ENCODE results near the gene GABRG3.

Gene GABRG3

GRCh38 chr15:27070841-27071240 lies 99.9 kb downstream of the GABRG3 start:
- H3K27ac ChIP-seq (ENCODE audit: low read depth, low read length), result no peak overlapping the region
- no peaks in the 10 kb centered on the region for H3K4me1 ChIP-seq (ENCODE audit: control insufficient read depth in 5 of 5, insufficient read depth in 5 of 5, low read length in 5 of 5)
- H3K9ac ChIP-seq (ENCODE audit: low read length in 5 of 5), result no peak overlapping the region
- H3K9me3 ChIP-seq (ENCODE audit: control insufficient read depth in 5 of 5, low read length in 5 of 5), result peaks cover 0 to 36% (median 27%) of the 10 kb centered on the region in 5 donors
- H3K4me3 ChIP-seq (ENCODE audit: low read depth in 1 of 5, low read length in 5 of 5), result no peak overlapping the region
- no peaks in the 10 kb centered on the region for H3K36me3 ChIP-seq (ENCODE audit: control insufficient read depth in 5 of 5, insufficient read depth in 5 of 5, low read length in 5 of 5)
- peaks cover 0 to 2% (median 0%) of the 10 kb centered on the region in 5 donors for H3K27me3 ChIP-seq (ENCODE audit: control insufficient read depth in 5 of 5, insufficient read depth in 4 of 5, low read length in 5 of 5)

- Histone ChIP-seq H3K27me3 (ENCODE audit: control insufficient read depth in 5 of 5, insufficient read depth in 4 of 5, low read length in 5 of 5) (peaks cover 0 to 2% (median 0%) of the 10 kb centered on the region in 5 donors), H3K27ac (ENCODE audit: low read depth, low read length) (no peak overlapping the region), H3K9ac (ENCODE audit: low read length in 5 of 5) (no peak overlapping the region), H3K4me3 (ENCODE audit: low read depth in 1 of 5, low read length in 5 of 5) (no peak overlapping the region), H3K36me3 (ENCODE audit: control insufficient read depth in 5 of 5, insufficient read depth in 5 of 5, low read length in 5 of 5) (no peaks in the 10 kb centered on the region), H3K4me1 (ENCODE audit: control insufficient read depth in 5 of 5, insufficient read depth in 5 of 5, low read length in 5 of 5) (no peaks in the 10 kb centered on the region), H3K9me3 (ENCODE audit: control insufficient read depth in 5 of 5, low read length in 5 of 5) (peaks cover 0 to 15% (median 5%) of the 10 kb centered on the region in 5 donors)
Measured at GRCh38 chr15:27074179-27074578, 103.2 kb downstream of the GABRG3 start.

GRCh38 chr15:27077790-27078189 lies 106.8 kb downstream of the GABRG3 start:
- Histone ChIP-seq H3K9ac (ENCODE audit: low read length in 5 of 5) (no peak overlapping the region), H3K4me3 (ENCODE audit: low read depth in 1 of 5, low read length in 5 of 5) (no peak overlapping the region), H3K9me3 (ENCODE audit: control insufficient read depth in 5 of 5, low read length in 5 of 5) (peaks cover 0 to 5% (median 0%) of the 10 kb centered on the region in 5 donors)

GRCh38 chr15:27081676-27082418 lies 110.9 kb downstream of the GABRG3 start:
- Histone ChIP-seq H3K9ac (ENCODE audit: low read length in 5 of 5) (no peak overlapping the region), H3K27ac (ENCODE audit: low read depth, low read length) (no peak overlapping the region), H3K27me3 (ENCODE audit: control insufficient read depth in 5 of 5, insufficient read depth in 4 of 5, low read length in 5 of 5) (no peaks in the 10 kb centered on the region), H3K36me3 (ENCODE audit: control insufficient read depth in 5 of 5, insufficient read depth in 5 of 5, low read length in 5 of 5) (no peaks in the 10 kb centered on the region), H3K9me3 (ENCODE audit: control insufficient read depth in 5 of 5, low read length in 5 of 5) (peaks cover 0 to 5% (median 0%) of the 10 kb centered on the region in 5 donors), H3K4me1 (ENCODE audit: control insufficient read depth in 5 of 5, insufficient read depth in 5 of 5, low read length in 5 of 5) (no peaks in the 10 kb centered on the region), H3K4me3 (ENCODE audit: low read depth in 1 of 5, low read length in 5 of 5) (no peak overlapping the region)

More at GRCh38 chr15:27077790-27078189, 106.8 kb downstream of the GABRG3 start:
- Histone ChIP-seq H3K27me3 (ENCODE audit: control insufficient read depth in 5 of 5, insufficient read depth in 4 of 5, low read length in 5 of 5) (peaks cover 0 to 2% (median 0%) of the 10 kb centered on the region in 5 donors), H3K4me1 (ENCODE audit: control insufficient read depth in 5 of 5, insufficient read depth in 5 of 5, low read length in 5 of 5) (no peaks in the 10 kb centered on the region), H3K27ac (ENCODE audit: low read depth, low read length) (no peak overlapping the region), H3K36me3 (ENCODE audit: control insufficient read depth in 5 of 5, insufficient read depth in 5 of 5, low read length in 5 of 5) (no peaks in the 10 kb centered on the region)

DNA sequence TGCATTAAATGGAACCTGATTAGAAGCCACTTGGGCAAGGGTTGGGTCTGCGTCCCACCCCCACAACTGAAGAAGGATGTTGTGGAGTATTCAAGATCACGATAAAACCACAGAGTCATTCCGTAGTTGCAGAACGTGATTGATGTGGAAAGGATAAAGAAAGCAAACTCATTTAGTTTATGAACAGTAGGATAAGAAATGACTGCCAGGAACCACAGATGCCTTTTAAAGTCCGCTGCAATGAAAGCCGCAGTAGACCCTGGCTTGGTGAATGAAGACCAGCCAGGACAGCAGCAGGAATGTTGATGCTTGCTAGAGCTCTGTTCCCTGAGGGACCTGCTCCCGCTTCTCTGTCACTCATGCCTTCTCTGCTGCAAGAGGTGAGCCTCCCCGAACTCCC lies 111.5 kb downstream of the GABRG3 start:
- Histone ChIP-seq H3K27me3 (ENCODE audit: control insufficient read depth in 5 of 5, insufficient read depth in 4 of 5, low read length in 5 of 5) (no peaks in the 10 kb centered on the region), H3K36me3 (ENCODE audit: control insufficient read depth in 5 of 5, insufficient read depth in 5 of 5, low read length in 5 of 5) (no peaks in the 10 kb centered on the region), H3K9ac (ENCODE audit: low read length in 5 of 5) (no peak overlapping the region), H3K4me1 (ENCODE audit: control insufficient read depth in 5 of 5, insufficient read depth in 5 of 5, low read length in 5 of 5) (no peaks in the 10 kb centered on the region), H3K9me3 (ENCODE audit: control insufficient read depth in 5 of 5, low read length in 5 of 5) (peaks cover 0 to 5% (median 0%) of the 10 kb centered on the region in 5 donors), H3K4me3 (ENCODE audit: low read depth in 1 of 5, low read length in 5 of 5) (no peak overlapping the region), H3K27ac (ENCODE audit: low read depth, low read length) (no peak overlapping the region)

DNA sequence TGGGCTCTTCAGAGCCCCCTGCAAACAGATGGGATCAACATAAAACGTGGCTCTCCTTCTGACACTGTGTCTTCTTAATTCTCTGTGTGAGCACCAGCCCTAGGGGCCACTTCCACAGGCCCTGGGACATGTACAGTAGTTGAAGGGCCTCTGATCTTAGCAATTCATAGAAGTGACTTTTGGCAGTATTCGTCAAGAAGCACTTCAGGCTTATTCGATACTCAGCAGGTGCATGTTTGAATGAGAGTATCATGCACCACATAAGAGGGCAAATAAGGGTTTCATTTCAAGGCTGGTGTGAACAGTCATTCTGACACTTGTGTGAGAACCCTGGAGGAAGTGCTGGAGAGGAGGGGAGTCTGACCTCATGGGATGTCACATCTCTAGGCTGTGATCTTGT lies 113.9 kb downstream of the GABRG3 start:
- Histone ChIP-seq H3K27me3 (ENCODE audit: control insufficient read depth in 5 of 5, insufficient read depth in 4 of 5, low read length in 5 of 5) (no peaks in the 10 kb centered on the region), H3K4me1 (ENCODE audit: control insufficient read depth in 5 of 5, insufficient read depth in 5 of 5, low read length in 5 of 5) (no peaks in the 10 kb centered on the region), H3K4me3 (ENCODE audit: low read depth in 1 of 5, low read length in 5 of 5) (no peak overlapping the region), H3K36me3 (ENCODE audit: control insufficient read depth in 5 of 5, insufficient read depth in 5 of 5, low read length in 5 of 5) (no peaks in the 10 kb centered on the region), H3K27ac (ENCODE audit: low read depth, low read length) (no peak overlapping the region), H3K9ac (ENCODE audit: low read length in 5 of 5) (no peak overlapping the region), H3K9me3 (ENCODE audit: control insufficient read depth in 5 of 5, low read length in 5 of 5) (peaks cover 0 to 19% (median 13%) of the 10 kb centered on the region in 5 donors)

GRCh38 chr15:27086149-27086548 lies 115.2 kb downstream of the GABRG3 start:
- H3K9me3 ChIP-seq (ENCODE audit: control insufficient read depth in 5 of 5, low read length in 5 of 5), result peaks cover 0 to 24% (median 20%) of the 10 kb centered on the region in 5 donors
- H3K36me3 ChIP-seq (ENCODE audit: control insufficient read depth in 5 of 5, insufficient read depth in 5 of 5, low read length in 5 of 5), result no peaks in the 10 kb centered on the region
- no peak overlapping the region for H3K4me3 ChIP-seq (ENCODE audit: low read depth in 1 of 5, low read length in 5 of 5)
- no peaks in the 10 kb centered on the region for H3K4me1 ChIP-seq (ENCODE audit: control insufficient read depth in 5 of 5, insufficient read depth in 5 of 5, low read length in 5 of 5)
- H3K27ac ChIP-seq (ENCODE audit: low read depth, low read length), result no peak overlapping the region
- H3K9ac ChIP-seq (ENCODE audit: low read length in 5 of 5), result no peak overlapping the region
- H3K27me3 ChIP-seq (ENCODE audit: control insufficient read depth in 5 of 5, insufficient read depth in 4 of 5, low read length in 5 of 5), result no peaks in the 10 kb centered on the region

DNA sequence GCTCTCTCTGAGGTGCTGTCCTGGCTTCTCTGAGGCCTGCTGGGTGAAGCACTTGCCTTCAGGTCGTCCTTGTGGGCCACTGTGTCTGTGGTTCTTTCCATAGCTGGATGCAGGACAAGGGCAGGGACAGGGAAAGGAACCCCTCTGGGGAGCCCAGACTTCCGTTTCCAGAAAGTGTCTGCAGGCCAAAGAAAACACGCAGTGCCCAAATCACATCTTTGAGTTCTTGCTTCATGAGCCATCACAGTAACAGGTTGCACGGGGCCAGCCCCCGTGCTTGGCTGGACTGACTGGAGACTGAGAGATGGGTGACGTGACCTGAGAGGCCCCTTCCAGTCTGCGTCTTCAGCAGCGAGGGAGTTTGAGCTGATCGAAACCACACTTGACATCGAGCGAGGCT lies 115.8 kb downstream of the GABRG3 start:
- Histone ChIP-seq H3K9ac (ENCODE audit: low read length in 5 of 5) (no peak overlapping the region), H3K36me3 (ENCODE audit: control insufficient read depth in 5 of 5, insufficient read depth in 5 of 5, low read length in 5 of 5) (no peaks in the 10 kb centered on the region), H3K27me3 (ENCODE audit: control insufficient read depth in 5 of 5, insufficient read depth in 4 of 5, low read length in 5 of 5) (no peaks in the 10 kb centered on the region), H3K4me1 (ENCODE audit: control insufficient read depth in 5 of 5, insufficient read depth in 5 of 5, low read length in 5 of 5) (no peaks in the 10 kb centered on the region), H3K4me3 (ENCODE audit: low read depth in 1 of 5, low read length in 5 of 5) (no peak overlapping the region), H3K27ac (ENCODE audit: low read depth, low read length) (no peak overlapping the region), H3K9me3 (ENCODE audit: control insufficient read depth in 5 of 5, low read length in 5 of 5) (peaks cover 0 to 24% (median 20%) of the 10 kb centered on the region in 5 donors)

DNA sequence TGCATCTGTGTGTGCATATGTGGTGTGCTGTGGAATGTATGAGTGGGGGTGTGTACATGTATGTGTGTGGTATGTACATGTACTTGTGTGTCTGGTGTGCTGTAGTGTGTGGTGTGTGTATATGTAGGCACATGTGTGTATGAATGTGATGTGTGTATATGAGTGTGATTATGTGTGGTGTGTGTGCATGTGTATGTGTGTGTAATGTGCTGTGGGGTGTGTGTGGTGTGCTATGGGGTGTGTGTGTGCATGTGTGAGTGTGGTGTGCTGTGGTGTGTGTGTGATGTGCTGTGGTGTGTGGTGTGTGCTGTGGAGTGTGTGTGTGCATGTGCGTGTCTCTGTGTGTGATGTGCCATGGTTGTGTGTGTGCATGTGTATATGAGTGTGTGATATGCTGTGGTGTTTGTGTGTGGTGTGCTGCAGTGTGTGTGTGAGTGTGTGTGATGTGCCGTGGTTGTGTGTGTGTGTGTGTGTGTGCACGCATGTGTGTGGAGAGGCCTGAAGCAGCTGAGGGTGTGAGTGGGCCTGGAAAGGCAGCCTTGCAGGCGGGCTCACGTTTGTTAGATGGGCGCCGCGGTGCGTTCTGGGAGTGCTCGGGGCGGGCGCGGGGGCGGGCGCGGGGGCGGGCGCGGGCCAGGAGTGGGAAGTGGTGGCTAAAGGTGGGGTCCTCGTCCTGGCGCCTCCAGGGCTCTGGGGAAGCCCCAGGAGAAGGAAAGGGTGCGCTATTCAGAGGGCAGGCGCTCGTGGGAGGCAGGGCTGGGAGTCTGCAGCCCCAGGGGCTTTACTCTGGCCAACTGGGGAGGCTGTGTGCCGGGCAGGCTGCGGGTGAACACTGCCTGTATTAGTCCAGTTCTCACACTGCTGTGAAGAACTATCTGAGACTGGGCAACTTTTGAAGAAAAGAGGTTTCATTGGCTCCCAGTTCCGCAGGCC lies 116.9 kb downstream of the GABRG3 start:
- no peaks in the 10 kb centered on the region for H3K27me3 ChIP-seq (ENCODE audit: control insufficient read depth in 5 of 5, insufficient read depth in 4 of 5, low read length in 5 of 5)
- H3K4me1 ChIP-seq (ENCODE audit: control insufficient read depth in 5 of 5, insufficient read depth in 5 of 5, low read length in 5 of 5), result no peaks in the 10 kb centered on the region
- peaks cover 0 to 27% (median 23%) of the 10 kb centered on the region in 5 donors for H3K9me3 ChIP-seq (ENCODE audit: control insufficient read depth in 5 of 5, low read length in 5 of 5)
- no peak overlapping the region for H3K27ac ChIP-seq (ENCODE audit: low read depth, low read length)
- no peaks in the 10 kb centered on the region for H3K36me3 ChIP-seq (ENCODE audit: control insufficient read depth in 5 of 5, insufficient read depth in 5 of 5, low read length in 5 of 5)
- no peak overlapping the region for H3K4me3 ChIP-seq (ENCODE audit: low read depth in 1 of 5, low read length in 5 of 5)
- H3K9ac ChIP-seq (ENCODE audit: low read length in 5 of 5), result no peak overlapping the region

Data from subcutaneous abdominal adipose tissue (tissue), 5 donors.